Fibroblast of upper back skin (primary cell): ENCODE data around the gene CYB5D1.

Experiments
- DNase-seq: peaks from one replicate; pipeline ENCODE4 v3.0.0-alpha.2; 2013

CYB5D1 gene, protein sequence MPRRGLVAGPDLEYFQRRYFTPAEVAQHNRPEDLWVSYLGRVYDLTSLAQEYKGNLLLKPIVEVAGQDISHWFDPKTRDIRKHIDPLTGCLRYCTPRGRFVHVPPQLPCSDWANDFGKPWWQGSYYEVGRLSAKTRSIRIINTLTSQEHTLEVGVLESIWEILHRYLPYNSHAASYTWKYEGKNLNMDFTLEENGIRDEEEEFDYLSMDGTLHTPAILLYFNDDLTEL

GRCh38 chr17:7857713-7858521 is at the start of gene CYB5D1:
CYB5D1 (plus strand) TSS chr17:7858003; CDS start chr17:7858135, 132 bp downstream.
- DNase-seq: peak; percentile 93

DNA sequence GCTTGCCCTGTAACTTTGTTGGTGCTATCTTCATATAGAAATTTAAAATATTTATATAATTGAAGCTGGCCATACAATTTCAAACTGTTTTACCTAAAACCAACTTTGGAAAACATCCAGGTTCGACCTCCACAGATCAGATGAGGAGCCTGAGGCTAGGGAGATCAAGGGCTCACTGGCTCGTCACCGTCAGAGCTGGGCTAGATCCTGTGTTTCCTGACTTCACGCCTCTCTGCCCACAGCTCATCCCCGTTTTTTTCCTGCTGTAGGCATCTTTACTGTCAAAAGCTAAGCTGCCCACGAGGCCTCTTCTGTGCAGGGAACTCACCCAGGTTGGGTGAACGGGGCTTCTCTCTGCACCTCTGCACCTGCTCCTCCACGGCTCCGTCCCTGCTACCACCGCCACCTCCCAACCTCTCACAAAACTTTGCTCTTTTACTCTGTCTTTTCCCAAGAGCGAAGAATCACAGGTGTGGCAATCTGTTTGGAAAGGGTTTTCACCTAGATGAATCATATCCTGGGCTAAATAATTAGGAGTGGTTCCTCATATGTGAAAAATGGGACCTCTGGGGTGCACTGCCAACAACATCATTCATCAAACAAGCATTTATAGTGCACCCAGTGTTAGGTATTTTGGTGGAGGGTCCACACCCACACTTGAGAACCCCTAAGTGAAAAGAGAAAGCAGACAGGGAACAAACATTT is 48.6 kb upstream of the CYB5D1 start:
- DNase-seq: no peak

- DNase-seq: peak; percentile 36
Observed at GRCh38 chr17:7809791-7810343, 47.9 kb upstream of the CYB5D1 start.

GRCh38 chr17:7811251-7811650 is 46.6 kb upstream of the CYB5D1 start:
- DNase-seq: no peak

DNA sequence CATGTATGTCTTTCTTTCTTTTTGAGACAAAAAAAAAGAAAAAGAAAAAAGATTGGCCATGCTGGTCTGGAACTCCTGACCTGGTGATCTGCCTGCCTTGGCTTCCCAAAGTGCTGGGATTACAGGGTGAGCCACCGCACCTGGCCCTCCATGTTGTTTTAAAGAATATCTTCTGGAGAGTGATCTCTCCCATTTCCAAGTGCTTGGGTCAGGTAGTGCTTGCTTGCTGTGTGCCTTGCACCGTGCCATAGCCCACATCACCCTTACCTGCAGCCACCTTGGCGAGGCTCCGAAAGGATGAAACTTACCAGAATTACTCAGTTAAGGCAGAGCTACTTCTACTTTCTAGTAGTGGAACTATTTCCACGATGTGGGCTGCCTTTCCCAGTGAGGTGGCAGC is 42.8 kb upstream of the CYB5D1 start:
- DNase-seq: no peak

- DNase-seq: no peak
Observed at GRCh38 chr17:7816926-7817642, 40.7 kb upstream of the CYB5D1 start.

DNA sequence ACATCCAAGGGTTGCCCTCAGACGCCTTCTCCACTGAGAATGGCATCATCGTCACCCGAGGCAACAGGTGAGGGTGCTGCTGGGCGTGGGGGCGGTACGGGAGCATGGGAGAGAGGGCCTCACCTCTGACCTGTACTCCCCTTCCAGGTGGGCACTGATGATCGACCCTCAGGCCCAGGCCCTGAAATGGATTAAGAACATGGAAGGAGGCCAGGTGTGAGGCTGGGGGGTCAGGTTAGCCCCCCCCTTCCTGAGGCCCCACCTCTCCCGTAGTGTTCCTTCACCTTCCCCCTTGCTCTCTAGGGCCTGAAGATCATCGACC is 40.2 kb upstream of the CYB5D1 start:
- DNase-seq: no peak

- DNase-seq: no peak
Observed at GRCh38 chr17:7818026-7818425, 39.8 kb upstream of the CYB5D1 start.

DNA sequence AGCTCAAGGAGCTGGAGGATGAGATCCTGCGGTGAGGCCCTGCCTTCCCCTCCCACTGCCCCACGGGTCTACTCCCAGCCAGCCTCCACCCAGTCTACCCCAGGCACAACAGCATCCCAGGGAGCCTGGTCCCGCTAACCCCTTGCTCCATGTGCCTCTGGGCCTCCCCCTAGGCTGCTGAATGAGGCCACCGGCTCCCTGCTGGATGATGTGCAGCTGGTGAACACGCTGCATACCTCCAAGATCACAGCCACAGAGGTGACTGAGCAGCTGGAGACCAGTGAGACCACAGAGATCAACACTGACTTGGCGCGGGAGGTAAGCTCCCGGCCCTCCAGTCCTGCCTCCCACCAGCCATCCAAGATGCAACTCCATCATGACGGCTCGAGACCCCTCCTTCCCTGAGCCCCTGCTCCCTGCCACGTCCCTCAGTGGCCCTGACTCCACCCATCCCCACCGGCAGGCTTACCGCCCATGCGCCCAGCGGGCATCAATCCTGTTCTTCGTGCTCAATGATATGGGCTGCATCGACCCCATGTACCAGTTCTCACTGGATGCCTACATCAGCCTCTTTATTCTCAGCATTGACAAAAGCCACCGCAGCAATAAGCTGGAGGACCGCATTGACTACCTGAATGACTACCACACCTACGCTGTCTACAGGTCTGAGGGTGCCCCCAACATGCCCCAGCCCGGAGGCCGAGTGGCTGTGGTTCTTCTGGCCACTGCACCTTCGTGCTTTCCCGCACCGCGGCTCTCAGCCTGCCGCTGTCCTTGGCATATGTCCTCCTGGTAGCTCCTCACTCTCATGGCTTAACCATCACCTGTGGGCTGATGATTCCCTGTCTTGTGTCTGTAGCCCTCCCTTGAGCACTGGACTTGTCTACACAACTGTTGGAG is 38.8 kb upstream of the CYB5D1 start:
- DNase-seq: no peak

GRCh38 chr17:7820231-7820630 is 37.6 kb upstream of the CYB5D1 start:
- no peak for DNase-seq

DNA sequence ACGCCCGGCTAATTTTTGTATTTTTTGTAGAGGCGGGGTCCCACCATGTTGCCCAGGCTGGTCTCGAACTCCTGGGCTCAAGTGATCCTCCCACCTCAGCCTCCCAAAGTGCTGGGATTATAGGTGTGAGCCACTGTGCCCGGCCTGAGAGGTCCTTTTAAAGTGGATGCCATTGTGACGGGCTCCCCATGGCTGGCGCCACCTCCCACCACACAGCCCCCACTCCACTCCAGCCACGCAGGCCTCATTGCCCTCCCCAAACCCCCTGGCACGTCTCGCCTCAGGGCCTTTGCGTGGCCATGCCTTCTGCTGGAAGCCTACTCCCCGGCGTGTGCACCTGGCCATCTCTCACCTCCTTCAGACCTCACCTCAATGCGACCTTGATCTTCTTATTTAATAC is 35.7 kb upstream of the CYB5D1 start:
- DNase-seq: no peak

DNA sequence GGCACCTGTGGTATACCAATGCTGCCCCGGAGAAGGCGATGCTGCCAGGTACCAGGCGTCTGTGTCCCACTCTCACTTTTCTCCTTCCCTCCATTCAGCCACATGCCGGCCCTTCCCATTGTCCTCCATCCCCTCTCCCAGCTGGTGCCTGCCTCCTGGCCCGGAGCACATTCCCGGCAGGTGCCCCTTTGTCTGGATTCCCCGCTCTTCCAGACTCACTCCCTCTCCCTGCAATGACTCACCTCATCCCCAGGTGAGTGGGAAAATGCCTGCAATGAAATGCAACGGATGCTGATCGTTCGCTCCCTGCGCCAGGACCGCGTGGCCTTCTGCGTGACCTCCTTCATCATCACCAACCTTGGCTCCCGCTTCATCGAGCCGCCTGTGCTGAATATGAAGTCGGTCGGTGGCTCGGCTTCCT is 34.2 kb upstream of the CYB5D1 start:
- no peak for DNase-seq

DNA sequence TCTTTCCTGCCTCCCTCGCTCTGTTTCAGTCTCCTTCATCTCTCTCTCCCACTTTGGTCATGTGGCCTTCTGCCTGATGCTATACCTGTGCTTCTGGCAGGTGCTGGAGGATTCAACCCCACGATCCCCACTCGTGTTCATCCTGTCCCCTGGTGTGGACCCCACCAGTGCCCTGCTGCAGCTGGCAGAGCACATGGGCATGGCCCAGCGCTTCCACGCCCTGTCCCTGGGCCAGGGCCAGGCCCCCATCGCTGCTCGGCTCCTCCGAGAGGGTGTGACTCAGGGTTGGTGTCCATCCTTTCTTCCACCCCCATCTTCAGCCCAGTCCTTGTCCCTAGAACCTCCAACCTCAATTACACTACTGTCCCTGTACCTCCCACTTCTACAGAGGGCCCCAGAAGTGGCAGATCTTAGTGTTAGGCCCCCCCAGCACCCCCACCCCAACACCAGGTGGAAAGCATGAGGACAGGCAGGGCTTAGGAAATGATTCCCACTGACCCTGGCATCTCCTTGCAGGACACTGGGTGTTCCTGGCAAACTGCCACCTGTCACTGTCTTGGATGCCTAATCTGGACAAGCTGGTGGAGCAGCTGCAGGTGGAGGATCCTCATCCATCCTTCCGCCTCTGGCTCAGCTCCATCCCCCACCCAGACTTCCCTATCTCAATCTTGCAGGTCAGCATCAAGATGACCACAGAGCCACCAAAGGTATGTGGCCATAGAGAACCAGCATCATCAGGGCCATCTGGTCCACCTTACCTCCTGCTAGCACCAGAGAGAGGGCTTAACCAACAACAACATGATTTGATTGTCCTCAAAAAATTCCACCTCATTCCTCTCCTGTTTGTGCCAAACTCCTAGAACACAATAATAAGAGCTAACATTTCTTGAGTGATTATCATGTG is 33.5 kb upstream of the CYB5D1 start:
- no peak for DNase-seq

DNA sequence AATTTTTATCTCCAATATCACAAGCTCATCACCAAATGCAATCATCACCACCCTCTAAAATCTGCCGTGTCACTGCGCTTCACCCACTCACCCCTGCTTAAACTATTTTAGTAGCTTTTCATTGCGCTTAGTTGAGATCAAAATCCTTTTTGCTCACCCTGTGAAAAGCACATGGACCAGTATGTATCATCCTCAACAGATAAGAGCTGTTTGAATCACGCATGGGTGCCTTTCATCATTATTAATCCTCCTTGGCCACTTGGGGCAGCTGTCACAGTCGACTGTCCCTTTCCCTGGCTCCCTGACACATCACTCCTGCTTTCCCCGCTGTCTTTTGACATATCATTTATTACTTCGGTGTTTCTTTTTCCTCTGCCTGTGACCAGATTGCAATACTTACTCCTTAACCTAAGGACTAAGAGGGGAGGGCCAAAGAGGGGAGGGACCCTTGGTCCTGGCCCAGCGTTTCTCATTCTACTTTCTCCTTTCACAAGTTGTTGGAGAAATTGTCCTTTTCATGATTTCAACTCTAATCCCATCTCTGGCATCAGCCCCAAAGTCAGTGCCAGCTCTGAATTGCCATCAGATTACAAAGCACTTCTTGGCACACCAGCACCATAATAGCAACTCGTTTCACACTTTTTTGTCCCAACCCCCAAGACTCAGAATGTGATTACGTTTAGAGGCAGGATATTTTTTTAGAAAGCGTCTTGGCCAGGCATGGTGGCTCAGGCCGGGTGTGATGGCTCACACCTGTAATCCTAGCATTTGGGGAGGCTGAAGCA is 32.4 kb upstream of the CYB5D1 start:
- no peak for DNase-seq

DNA sequence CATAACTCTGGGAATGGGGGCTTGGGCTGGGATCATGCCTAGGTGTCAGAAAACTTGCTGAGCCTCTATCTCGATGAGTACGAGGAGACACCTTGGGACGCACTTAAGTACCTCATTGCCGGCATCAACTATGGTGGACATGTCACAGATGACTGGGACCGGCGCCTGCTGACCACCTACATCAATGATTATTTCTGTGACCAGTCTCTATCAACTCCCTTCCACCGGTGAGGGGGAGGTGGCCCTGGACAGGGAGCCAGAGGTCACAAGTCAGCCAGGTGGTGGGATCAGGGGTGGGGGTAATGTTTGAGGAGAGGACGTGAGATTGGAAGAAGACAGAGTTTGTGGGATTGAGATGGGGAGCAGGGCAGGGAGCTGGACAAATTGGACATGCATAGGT is 27.2 kb upstream of the CYB5D1 start:
- no peak for DNase-seq

GRCh38 chr17:7831233-7831632 is 26.6 kb upstream of the CYB5D1 start:
- DNase-seq: no peak

DNA sequence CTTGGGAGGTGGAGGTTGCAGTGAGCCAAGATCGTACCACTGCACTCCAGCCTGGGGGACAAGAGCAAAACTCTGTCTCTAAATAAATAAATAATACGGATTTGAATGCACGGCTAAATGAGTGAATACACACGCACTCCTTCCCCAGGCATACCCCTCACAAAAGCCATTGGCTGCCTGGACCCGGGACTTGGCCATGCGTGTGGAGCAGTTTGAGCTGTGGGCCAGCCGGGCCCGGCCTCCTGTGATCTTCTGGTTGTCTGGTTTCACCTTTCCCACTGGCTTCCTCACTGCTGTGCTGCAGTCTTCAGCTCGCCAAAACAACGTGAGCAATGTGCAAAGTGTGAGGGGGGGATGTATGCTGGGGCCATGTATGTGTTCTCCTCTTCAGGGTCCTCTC is 25.4 kb upstream of the CYB5D1 start:
- DNase-seq: no peak

GRCh38 chr17:7833011-7833794 is 24.6 kb upstream of the CYB5D1 start:
- DNase-seq: no peak
